Skeletal muscle satellite cell (primary cell): Measurements from ENCODE around the gene CARTPT.

Experiments
- H3K27me3 ChIP-seq: 2 replicates; pipeline ENCODE4 v1.7.0; 2013; ENCODE audit warnings: low read length; ENCODE audit not compliant: control insufficient read depth, insufficient read depth
- H3K36me3 ChIP-seq: 2 replicates; pipeline ENCODE4 v1.7.0; 2013; ENCODE audit warnings: mild to moderate bottlenecking, control low read depth, low read length; ENCODE audit not compliant: insufficient read depth
- H3K4me1 ChIP-seq: 2 replicates; pipeline ENCODE4 v1.7.0; 2013; ENCODE audit warnings: low read length; ENCODE audit not compliant: control insufficient read depth, insufficient read depth
- H3K4me2 ChIP-seq: 2 replicates; pipeline ENCODE4 v1.7.0; 2013; ENCODE audit warnings: mild to moderate bottlenecking, low read length
- H3K4me3 ChIP-seq: 2 replicates; pipeline ENCODE4 v1.7.0; 2013; ENCODE audit warnings: low read length
- H3K9ac ChIP-seq: 2 replicates; pipeline ENCODE4 v1.7.0; 2013; ENCODE audit warnings: mild to moderate bottlenecking, low read depth, low read length, moderate library complexity
- H3K9me3 ChIP-seq: replicated peaks from 2 replicates; pipeline ENCODE4 v1.7.0; 2013; ENCODE audit warnings: mild to moderate bottlenecking, control low read depth, low read length

Gene CARTPT

GRCh38 chr5:71762826-71763225, 43.8 kb downstream of the CARTPT start:
- no peak overlapping the region for H3K4me2 ChIP-seq
- H3K27me3 ChIP-seq = peaks cover 38% of the 10 kb centered on the region
- H3K9me3 ChIP-seq = no peaks in the 10 kb centered on the region
- H3K4me3 ChIP-seq = no peak overlapping the region
- no peak overlapping the region for H3K9ac ChIP-seq
- H3K4me1 ChIP-seq = peaks cover 6% of the 10 kb centered on the region
- H3K36me3 ChIP-seq = no peaks in the 10 kb centered on the region

- H3K4me1 ChIP-seq = peaks cover 6% of the 10 kb centered on the region
Observed at GRCh38 chr5:71767661-71768060, 48.6 kb downstream of the CARTPT start.

GRCh38 chr5:71769287-71769686, 50.2 kb downstream of the CARTPT start:
- H3K4me1 ChIP-seq = peaks cover 6% of the 10 kb centered on the region
- no peak overlapping the region for H3K9ac ChIP-seq
- H3K36me3 ChIP-seq = no peaks in the 10 kb centered on the region
- no peaks in the 10 kb centered on the region for H3K9me3 ChIP-seq
- peaks cover 43% of the 10 kb centered on the region for H3K27me3 ChIP-seq
- no peak overlapping the region for H3K4me2 ChIP-seq
- no peak overlapping the region for H3K4me3 ChIP-seq

More at GRCh38 chr5:71767661-71768060, 48.6 kb downstream of the CARTPT start:
- Histone ChIP-seq H3K4me2 (no peak overlapping the region), H3K9ac (no peak overlapping the region), H3K27me3 (peaks cover 49% of the 10 kb centered on the region), H3K9me3 (no peaks in the 10 kb centered on the region), H3K4me3 (no peak overlapping the region), H3K36me3 (no peaks in the 10 kb centered on the region)

- no peak overlapping the region for H3K4me2 ChIP-seq
- no peak overlapping the region for H3K9ac ChIP-seq
- no peak overlapping the region for H3K4me3 ChIP-seq
- no peaks in the 10 kb centered on the region for H3K9me3 ChIP-seq
- no peaks in the 10 kb centered on the region for H3K36me3 ChIP-seq
- H3K27me3 ChIP-seq = peaks cover 41% of the 10 kb centered on the region
- peaks cover 6% of the 10 kb centered on the region for H3K4me1 ChIP-seq
Observed at GRCh38 chr5:71770381-71770780, 51.3 kb downstream of the CARTPT start.
